Activated B cell treated with CpG ODN at 0.5 μM for 24 hours (primary cell): Measurements from ENCODE around the gene UBE2I. TPM values are rescaled to one million over a fixed set of nuclear protein-coding genes. Genes with fewer than 3 reads are reported as not detected.

Experiments used
- ATAC-seq: fragments of 200-7000 bp; cut with Tn5 transposase; one replicate; pipeline ENCODE4 v1.10.0; 2021; ENCODE audit warnings: low read depth, mild to moderate bottlenecking, moderate library complexity
- CTCF ChIA-PET: fragments of 350-600 bp; sonication (Branson Sonifier 250); formaldehyde crosslinking; loops from one replicate; lab custom pipeline; 2021; ENCODE audit warnings: antibody characterized with exemption; lab: Charles Lee
- POLR2A ChIA-PET: fragments of 350-600 bp; sonication (Branson Sonifier 250); formaldehyde crosslinking; loops from one replicate; lab custom pipeline; 2021; ENCODE audit warnings: antibody characterized with exemption; lab: Charles Lee
- DNase-seq: peaks from one replicate; pipeline ENCODE4 v3.0.0; 2022
- H3K27ac Mint-ChIP-seq: one replicate; pipeline ENCODE4 v1.8.0; 2020; ENCODE audit warnings: mixed read lengths
- H3K27me3 Mint-ChIP-seq: one replicate; pipeline ENCODE4 v1.8.0; 2021; ENCODE audit warnings: mixed read lengths
- H3K36me3 Mint-ChIP-seq: one replicate; pipeline ENCODE4 v1.8.0; 2021; ENCODE audit warnings: low read depth, mixed read lengths
- H3K4me1 Mint-ChIP-seq: one replicate; pipeline ENCODE4 v1.8.0; 2021; ENCODE audit warnings: mixed read lengths
- H3K4me3 Mint-ChIP-seq: one replicate; pipeline ENCODE4 v1.8.0; 2020; ENCODE audit warnings: mild to moderate bottlenecking, mixed read lengths
- H3K9me3 Mint-ChIP-seq: one replicate; pipeline ENCODE4 v1.8.0; 2020; ENCODE audit warnings: mixed read lengths
- intact Hi-C: fragments of 100-400 bp; cut with micrococcal nuclease; formaldehyde crosslinking; loops from one replicate; pipeline ENCODE4 v1.15.1; 2024
- total RNA-seq: library from RNA; stranded (reverse); gene quantifications from 2 replicates; pipeline ENCODE4 v1.2.3, GENCODE V29; 2022
- TF ChIP-seq, protein P1 (sequence below): fragments of 200-600 bp; IDR thresholded peaks from one replicate; pipeline ENCODE4 v1.8.0; 2022; ENCODE audit warnings: antibody characterized with exemption, mild to moderate bottlenecking

Gene UBE2I
- total RNA-seq, 1 donor from 2014 or later, result 240 TPM

DNA sequence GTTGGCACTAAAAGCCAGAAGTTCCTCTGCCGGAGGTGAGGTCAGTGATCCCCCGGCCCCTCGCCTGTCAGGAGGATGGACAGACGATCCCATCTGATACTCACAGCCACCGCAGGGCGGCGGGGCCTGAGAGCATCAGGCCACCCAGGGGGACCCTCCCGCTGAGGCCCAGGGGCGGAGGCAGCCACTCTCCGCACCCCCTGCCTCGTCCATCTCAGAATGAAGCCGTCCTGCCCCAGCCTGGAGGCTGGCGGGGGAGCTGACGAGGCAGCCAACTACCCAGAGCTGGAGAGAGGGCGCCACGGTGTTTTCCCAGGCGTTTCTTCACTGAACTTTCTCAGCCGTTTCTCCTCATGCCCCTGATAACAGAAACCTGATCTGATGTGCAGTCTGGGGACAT is 31.0 kb upstream of the UBE2I start:
- Mint-ChIP-seq H3K4me1 (peaks cover 3% of the 10 kb centered on the region), H3K27me3 (peaks cover 5% of the 10 kb centered on the region), H3K9me3 (no peaks in the 10 kb centered on the region), H3K36me3 (no peaks in the 10 kb centered on the region), H3K27ac (no peak overlapping the region), H3K4me3 (no peak overlapping the region)
- TF ChIP-seq, protein P1, sequence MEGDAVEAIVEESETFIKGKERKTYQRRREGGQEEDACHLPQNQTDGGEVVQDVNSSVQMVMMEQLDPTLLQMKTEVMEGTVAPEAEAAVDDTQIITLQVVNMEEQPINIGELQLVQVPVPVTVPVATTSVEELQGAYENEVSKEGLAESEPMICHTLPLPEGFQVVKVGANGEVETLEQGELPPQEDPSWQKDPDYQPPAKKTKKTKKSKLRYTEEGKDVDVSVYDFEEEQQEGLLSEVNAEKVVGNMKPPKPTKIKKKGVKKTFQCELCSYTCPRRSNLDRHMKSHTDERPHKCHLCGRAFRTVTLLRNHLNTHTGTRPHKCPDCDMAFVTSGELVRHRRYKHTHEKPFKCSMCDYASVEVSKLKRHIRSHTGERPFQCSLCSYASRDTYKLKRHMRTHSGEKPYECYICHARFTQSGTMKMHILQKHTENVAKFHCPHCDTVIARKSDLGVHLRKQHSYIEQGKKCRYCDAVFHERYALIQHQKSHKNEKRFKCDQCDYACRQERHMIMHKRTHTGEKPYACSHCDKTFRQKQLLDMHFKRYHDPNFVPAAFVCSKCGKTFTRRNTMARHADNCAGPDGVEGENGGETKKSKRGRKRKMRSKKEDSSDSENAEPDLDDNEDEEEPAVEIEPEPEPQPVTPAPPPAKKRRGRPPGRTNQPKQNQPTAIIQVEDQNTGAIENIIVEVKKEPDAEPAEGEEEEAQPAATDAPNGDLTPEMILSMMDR, result no peak
- DNase-seq (no peak), ATAC-seq (no peak)
- ChIA-PET CTCF (no interaction called here), POLR2A (no interaction called here)
- intact Hi-C loops, result no loop called here

DNA sequence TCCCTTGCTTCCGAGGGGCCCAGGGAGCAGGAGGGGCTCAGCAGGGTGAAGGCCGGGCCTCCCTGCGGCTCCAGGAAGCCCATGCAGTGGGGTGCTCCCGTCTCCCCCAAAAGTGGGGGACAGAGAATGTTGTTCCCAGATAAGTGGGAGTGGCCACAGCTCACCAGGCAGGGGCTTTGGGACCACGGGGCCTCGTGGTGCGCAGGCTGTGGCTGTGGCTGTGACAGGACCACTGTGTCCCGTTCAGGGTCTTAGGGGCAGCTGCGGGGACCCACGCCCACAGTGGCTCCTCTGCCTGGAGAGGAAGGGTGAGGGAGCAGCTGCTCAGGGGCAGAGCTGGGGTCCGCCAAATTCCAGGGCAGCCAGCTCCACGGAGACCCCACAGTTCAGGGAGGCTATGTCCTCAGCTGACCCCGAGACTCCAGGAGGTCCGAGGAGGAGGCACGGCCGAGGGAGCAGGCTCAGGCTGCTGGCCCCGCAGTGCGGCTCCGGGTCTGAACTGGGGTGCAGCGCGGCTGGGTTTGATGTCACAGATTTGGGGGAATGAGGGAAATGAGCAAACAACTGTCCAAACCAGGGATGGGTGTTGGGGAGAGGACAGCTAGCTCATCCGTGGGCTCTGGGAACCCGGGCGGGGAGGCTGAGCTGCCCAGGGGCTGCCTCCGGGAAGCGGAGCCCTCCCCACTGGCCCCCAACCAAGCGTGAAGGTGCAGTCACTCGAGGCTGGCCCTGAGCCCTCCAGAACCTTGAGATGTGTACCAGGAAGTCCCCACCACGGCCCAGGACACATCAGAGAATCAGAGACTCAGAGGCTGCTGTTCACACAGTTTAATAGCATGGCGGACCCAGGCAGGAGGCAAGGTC is 30.1 kb upstream of the UBE2I start:
- CTCF ChIA-PET, result interaction anchor here (0.6 kb wide), 1 partner anchor 84 kb away, joined by 3 read pairs; no protein-coding TSS in a partner anchor
- no peak for DNase-seq
- Mint-ChIP-seq H3K27me3 (peaks cover 5% of the 10 kb centered on the region), H3K9me3 (no peaks in the 10 kb centered on the region), H3K27ac (no peak overlapping the region), H3K36me3 (no peaks in the 10 kb centered on the region), H3K4me1 (peaks cover 3% of the 10 kb centered on the region), H3K4me3 (no peak overlapping the region)
- intact Hi-C loops, result no loop called here
- TF ChIP-seq, protein P1, result no peak
- ATAC-seq, result no peak
- POLR2A ChIA-PET, result no interaction called here

DNA sequence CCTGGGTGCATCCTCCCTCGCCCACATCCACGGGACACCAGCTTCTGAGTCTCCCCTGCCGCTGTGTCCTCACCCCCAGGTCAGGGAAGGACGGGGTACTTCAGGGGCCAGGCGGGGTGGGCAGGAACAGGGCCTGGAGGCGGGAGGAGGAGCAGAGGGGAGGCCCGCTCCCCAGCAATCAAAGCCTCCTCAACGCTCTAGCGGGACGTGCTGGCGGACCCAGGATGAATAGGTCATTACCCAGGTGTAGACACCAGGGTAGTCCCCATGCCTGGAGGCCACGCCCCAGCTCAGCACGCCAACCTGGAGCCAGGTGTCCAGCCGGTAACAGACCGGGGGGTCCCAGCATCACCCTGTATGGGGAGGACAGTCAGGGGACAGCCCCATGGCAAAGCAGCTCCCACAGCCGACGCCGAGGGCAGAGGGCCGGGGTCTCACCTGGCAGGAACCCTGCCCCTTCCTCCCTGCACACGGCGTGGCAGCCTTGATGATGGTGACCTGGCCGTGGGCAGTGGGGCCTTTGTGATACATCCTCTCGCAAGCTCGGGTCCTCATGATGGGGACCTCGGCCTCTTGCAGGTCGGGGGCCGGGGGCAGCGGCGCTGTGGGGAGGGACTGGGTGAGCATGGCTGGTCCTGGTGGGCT is 29.4 kb upstream of the UBE2I start:
- Mint-ChIP-seq H3K9me3 (no peaks in the 10 kb centered on the region), H3K27ac (no peak overlapping the region), H3K27me3 (peaks cover 5% of the 10 kb centered on the region), H3K36me3 (no peaks in the 10 kb centered on the region), H3K4me1 (peaks cover 3% of the 10 kb centered on the region), H3K4me3 (no peak overlapping the region)
- no peak for DNase-seq
- ATAC-seq, result no peak
- TF ChIP-seq, protein P1, result no peak
- intact Hi-C loops, result no loop called here
- ChIA-PET POLR2A (no interaction called here), CTCF (interaction anchor here (0.6 kb wide), 1 partner anchor 83 kb away, joined by 3 read pairs; no protein-coding TSS in a partner anchor)

DNA sequence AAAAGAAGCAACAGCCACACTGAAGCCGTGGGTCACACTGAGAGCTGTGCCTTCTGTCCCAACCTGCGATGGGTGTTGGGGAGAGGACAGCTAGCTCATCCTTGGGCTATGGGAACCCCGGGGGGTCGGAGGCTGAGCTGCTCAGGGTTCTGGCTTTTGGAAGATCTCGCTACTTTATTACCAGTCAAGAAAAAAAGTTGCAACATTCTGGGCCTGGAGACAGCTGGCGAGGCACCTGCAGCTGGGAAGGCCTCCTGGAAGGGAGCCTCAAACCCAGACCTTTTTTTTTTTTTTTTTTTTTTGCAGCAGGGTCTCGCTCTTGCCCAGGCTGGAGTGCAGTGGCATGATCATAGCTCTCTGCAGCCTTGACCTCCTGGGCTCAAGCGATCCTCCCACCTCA is 28.7 kb upstream of the UBE2I start:
- Mint-ChIP-seq H3K4me1 (peaks cover 3% of the 10 kb centered on the region), H3K4me3 (no peak overlapping the region), H3K27me3 (peaks cover 1% of the 10 kb centered on the region), H3K36me3 (no peaks in the 10 kb centered on the region), H3K9me3 (no peaks in the 10 kb centered on the region), H3K27ac (no peak overlapping the region)
- DNase-seq (no peak), ATAC-seq (no peak)
- intact Hi-C loops, result no loop called here
- CTCF ChIA-PET, result no interaction called here
- TF ChIP-seq, protein P1, result no peak
- POLR2A ChIA-PET, result no interaction called here

DNA sequence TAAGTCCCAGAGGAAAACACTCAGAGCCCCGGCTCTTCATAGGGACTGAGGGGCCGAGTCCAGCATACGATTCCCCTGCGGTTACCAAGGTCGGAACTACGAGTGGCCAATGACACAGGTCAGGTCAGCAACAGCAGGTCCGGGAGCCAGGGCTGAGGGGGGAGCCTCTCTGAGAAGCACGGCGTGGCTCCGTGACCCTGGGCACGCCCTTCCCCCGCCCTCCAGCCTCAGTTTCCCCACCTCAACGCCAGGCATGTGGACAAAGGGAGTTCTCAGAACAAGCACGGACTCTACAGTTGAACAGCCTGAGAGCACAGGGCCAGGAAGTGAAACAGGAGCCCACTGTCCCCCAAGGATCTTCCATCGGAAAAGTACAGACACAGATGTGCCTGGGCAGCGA is 27.9 kb upstream of the UBE2I start:
- ChIA-PET CTCF (no interaction called here), POLR2A (no interaction called here)
- intact Hi-C loops, result no loop called here
- no peak overlapping the region for H3K27ac Mint-ChIP-seq
- H3K4me3 Mint-ChIP-seq, result no peak overlapping the region
- H3K4me1 Mint-ChIP-seq, result peaks cover 3% of the 10 kb centered on the region
- TF ChIP-seq, protein P1, result no peak
- peaks cover 1% of the 10 kb centered on the region for H3K27me3 Mint-ChIP-seq
- no peaks in the 10 kb centered on the region for H3K36me3 Mint-ChIP-seq
- no peak for DNase-seq
- no peaks in the 10 kb centered on the region for H3K9me3 Mint-ChIP-seq
- ATAC-seq, result no peak
